ENCODE data around the gene C16orf54.
"Not testable (repeated sequence)": the region's sequence is repeated elsewhere in the genome, so short reads cannot be mapped to it uniquely, and the experiment has no call there.

The C16orf54 gene

DNA sequence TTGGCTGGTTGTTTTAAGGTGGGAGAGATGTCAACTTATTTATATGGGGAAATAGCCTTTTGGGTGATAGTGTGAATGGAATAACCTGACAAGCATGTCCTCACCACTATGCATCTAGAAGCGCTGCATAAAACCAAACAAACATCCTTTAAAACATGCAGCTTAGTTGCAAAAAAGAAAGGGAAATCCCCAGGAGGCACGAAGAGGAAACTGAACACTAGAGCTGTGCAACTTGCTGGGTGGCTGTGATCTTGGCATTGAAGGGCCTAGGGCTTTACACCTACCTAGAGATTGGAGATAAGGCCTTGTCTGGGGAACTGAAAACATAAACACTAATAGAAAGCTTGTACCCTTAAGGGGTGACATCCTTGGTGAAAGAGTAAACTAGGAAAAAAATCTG lies 7.3 kb downstream of the C16orf54 start:
- DNase-seq: peak in 1 of 2 experiments; percentile 37

DNA sequence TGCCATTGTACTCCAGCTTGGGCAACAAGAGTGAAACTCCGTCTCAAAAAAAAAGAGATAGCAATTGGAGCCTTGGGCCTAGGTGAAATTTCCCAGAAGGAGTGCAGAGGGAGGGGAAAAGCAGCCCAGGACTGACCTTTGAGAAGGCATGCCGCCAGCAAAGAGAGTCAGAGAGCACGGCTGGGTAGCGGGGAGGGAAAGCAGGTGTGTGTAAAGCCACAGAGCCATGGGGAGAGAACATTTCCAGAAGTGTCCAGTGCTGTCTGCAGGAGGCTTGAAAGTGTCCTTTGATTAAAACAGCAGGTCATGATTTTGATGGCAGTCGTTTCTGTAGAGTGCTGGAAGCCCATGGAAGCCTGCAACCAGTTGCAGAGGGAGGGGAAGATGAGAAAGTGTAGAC lies 8.1 kb downstream of the C16orf54 start:
- DNase-seq: no peak

DNA sequence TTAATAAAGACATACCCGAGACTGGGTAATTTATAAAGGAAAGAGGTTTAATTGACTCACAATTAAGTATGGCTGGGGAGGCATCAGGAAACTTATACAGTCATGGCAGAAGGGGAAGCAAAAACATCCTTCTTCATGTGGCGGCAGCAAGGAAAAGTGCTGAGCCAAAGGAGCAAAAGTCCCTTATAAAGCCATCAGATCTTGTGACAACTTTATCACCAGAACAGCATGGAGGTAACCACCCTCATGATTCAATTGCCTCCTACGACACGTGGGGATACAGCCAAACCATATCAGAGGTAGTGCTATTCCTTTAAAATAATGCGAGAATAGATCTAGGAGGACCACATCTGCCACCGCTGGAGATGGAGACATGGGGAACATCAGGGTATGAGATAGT lies 9.0 kb downstream of the C16orf54 start:
- DNase-seq: no peak

DNA sequence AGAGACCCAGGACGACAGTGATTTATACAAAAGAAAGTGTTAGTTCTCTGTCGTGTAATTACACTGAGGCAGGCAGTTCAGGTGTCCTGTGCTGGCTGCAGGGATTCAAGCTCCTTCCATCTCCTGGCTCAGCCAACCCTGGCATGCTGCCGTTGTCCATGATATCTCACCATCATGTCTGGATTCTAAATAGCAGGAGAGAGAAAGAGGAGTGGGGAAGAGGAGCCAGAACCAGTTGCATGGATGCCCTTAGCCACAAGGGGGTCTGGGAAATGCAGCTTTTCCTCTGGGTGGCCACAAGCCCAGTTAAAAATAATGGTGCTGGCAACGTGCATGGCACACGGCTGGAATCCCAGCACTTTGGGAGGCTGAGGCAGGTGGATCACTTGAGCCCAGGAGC lies 9.7 kb downstream of the C16orf54 start:
- no peak for DNase-seq

DNA sequence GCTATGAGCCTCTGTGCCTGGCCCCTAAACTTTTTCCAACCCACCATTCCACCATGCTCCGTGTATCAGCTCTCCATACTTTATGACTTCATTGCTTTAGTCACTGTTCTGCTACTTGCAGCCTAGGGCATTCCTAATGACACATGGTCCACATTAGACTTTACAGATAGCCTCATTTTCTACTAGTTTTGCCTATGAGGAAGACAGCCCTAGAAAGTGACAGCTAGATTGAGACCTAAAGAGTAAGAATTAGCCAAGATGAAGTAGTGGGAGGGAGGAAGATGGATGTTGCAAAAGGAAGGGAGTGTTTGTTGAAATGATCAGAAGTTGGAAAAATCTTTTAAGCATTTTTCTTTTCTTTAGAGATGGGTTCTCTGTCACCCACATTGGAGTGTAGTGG lies 11.0 kb downstream of the C16orf54 start:
- DNase-seq: no peak

DNA sequence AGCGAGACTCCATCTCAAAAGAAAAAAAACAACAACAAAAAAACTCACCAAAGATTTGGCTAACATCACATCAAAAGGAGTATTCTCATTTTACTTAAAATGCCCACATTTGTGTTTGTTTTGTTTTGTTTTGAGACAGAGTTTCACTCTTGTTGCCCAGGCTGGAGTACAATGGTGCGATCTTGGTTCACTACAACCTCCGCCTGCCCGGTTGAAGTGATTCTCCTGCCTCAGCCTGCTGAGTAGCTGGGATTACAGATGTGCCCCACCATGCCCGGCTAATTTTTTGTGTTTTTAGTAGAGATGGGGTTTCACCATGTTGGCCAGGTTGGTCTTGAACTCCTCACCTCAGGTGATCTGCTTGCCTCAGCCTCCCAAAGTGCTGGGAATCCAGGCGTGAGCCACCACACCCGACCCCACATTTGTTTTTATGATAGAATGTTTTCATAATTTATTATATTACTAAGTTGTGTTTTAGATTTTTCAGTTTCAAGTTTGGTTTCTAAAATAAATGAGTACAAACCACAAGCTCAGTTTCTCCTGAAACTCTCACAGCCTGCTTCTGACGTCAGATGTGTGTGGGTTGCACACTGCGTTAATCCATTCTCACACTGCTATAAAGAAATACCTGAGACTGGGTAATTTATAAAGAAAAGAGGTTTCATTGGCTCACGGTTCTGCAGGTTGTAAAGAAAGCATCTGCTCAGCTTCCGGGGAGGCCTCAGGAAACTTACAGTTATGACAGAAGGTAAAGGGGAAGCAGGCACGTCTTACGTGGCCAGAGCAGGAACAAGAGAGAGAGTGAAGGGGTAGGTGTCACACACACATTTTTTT lies 13.8 kb downstream of the C16orf54 start:
- peak; percentile 83 to 88 for DNase-seq

DNA sequence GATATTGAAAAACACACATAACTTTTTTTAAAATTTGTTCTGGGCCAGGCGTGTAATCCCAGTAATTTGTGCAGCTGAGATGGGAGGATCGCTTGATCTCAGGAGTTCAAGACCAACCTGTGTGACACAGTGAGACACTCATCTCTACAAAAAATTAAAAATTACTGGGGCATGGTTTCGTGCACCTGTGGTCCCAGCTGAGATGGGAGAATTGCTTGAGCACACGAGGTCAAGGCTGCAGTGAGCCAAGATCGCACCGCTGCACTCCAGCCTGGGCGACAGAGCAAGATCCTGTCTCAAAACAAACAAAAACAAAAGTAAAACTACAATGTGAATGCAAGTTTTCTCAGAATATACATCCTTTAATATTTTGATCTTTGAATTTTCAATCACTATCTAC lies 15.1 kb downstream of the C16orf54 start:
- DNase-seq: no peak

DNA sequence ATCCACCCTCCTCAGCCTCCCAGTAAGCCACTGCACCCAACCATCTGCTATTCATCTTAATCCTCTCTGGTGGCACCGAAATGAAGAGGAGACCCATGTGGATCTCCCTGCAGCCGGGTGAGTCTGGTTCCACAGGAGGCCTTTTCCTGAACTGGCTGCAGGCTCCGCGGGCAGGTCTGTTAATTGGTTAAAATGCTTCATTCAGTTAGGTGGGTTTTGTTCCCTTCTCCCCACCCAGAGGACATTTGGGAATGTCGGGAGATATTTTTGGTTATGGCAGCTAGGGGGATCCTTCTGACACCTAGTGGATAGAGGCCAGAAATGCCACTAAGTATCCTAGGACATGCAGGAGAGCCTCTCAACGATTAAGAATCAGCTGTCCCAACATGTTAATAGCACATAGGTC lies 16.7 kb downstream of the C16orf54 start:
- no peak for DNase-seq

DNA sequence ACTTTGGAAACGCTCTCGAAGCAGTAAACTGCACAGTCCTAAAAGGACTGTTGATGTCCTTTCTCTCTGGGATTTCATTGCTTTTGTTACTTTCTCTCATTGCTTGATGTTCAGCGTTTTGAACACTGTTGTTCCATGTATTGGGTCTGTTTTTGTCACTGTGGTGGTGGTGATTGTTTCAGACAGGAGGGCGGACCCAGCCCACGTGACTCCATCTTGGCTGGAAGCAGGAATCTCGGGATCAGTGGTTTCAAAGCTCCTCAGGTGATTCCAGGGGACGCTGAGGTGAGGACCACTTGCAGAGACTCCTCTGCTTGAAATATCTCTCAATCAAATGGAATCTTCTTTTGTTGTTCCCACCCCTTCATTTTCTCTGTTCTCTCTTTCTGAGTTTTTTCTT lies 18.3 kb downstream of the C16orf54 start:
- no peak for DNase-seq

DNA sequence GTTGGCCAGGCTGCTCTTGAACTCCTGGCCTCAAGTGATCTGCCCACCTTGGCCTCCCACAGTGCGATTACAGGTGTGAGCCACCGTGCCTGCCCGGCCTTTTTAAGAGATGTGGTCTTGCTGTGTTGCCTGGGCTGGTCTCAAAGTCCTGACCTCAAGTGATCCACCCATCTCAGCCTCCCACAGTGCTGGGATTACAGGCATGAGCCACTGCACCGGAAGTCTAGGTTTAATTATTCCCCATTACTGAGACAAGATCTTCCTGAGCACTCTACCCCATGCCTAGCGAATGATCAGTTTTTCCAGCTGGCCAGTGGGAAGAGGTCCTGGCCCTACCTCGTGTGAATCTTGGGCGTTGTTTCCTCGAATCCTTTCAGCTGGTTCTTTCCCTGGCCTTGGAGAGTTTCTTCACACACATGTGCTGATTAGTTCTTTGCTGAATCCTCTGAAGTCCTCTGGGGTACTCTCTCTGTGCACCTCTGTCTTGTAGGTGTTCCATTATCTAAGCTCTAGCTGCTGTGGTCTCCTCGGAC lies 18.9 kb downstream of the C16orf54 start:
- DNase-seq: no peak

DNA sequence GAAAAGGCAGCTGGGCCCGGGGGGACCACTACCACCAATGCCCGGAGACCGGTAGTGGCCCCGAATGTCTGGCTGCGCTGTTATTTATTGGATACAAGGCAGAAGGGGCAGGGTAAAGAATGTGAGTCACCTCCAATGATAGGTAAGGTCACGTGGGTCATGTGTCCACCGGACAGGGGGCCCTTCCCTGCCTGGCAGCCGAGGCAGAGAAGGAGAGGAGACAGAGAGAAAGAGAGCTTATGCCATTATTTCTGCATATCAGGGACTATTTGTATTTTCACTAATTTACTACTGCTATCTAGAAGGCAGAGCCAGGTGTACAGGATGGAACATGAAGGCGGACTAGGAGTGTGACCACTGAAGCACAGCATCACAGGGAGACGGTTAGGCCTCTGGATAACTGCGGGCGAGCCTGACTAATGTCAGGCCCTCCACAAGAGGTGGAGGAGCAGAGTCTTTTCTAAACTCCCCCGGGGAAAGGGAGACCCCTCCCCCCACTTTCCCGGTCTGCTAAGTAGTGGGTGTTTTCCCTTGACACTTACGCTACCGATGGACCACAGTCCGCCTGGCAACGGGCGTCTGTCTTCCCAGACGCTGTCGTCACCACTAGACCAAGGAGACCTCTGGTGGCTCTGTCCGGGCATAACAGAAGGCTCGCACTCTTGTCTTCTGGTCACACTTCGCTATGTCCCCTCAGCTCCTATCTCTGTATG lies 24.5 kb downstream of the C16orf54 start:
- DNase-seq: peak; percentile 51 to 58

DNA sequence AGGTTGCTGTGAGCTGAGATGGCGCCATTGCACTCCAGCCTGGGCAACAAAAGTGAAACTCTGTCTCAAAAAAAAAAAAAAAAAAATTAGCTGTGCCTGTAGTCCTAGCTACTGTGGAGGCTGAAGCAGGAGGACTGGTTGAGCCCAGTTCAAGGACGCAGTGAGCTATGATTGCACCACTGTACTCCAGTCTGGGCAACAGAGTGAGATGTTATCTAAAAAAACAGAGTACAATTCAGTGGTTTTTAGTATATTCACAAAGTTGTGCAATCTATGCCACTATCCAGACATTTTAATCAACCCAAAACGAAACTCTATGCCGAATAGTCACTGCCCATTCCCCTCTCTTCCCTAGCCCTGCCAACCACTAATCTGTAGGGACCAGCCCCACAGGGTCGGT lies 25.1 kb downstream of the C16orf54 start:
- DNase-seq: no peak

DNA sequence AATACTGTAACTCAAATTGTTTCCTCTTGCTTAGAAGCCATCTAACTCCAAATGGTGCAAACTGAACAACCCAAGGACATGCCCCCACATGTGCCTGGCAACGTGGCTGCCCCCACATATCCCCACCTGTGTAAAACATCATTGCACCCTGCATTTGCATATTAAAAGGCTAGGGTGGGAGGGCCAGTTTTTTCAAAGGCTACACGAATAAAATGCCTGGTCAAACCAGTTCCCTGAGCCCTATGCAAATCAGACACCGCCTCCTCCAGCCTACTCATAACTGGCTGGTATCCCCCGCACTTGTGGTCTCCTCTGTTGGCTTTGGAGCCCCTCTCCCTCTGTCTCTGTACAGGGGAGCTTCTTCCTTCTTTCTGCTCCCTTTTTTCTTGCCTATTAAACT lies 26.7 kb downstream of the C16orf54 start:
- no peak for DNase-seq

DNA sequence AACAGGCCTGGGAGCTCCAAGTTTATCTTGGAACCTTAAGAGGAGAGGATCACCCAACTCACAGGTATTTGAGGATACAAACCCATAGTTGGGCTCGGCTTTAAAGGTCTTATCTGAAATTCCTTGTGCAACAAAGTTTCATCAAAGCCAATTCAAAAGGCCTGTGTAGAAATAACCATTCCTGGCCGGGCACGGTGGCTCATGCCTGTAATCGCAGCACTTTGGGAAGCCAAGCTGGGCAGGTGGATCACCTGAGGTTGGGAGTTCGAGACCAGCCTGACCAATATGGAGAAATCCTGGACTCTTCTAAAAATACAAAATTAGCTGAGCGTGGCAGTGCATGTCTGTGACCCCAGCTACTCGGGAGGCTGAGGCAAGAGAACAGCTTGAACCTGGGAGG lies 28.7 kb downstream of the C16orf54 start:
- no peak for DNase-seq

DNA sequence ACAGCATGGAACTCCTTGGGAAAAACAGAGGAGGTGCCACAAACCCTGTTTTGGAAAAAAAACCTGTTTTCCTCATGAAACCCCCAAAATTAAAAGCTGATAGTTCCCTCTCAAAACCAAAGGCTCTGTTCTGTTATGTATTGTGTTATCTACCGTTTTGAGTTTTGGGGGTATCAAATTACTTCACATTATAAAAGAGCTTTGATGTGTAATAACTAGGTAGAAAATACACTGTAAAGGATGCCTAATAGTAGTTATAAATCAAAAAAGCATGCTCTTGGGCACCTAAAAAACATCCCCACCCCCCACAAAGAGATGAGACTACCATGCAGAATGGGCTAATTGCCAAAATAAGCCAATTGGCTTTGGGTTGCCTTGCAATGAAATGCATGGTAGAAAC lies 30.8 kb downstream of the C16orf54 start:
- no peak for DNase-seq

DNA sequence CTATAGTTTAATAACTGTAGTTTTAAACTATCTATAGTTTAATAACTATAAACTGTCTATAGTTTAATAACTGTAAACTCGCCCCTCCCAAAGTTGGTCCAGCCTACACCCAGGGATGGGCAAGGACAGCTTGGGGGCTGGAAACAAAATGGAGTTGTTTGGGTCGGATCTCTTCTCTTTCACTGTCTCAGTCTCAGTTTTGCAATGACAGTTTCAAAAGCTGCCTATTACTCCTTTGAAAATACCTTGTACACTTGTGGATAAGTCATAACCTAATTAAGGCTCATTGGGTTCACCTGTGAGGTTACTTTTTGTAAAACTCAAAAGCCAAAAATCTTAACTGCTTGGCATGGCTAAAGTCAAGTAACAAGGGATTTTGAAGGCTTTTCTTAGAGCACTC lies 31.4 kb downstream of the C16orf54 start:
- no peak for DNase-seq

DNA sequence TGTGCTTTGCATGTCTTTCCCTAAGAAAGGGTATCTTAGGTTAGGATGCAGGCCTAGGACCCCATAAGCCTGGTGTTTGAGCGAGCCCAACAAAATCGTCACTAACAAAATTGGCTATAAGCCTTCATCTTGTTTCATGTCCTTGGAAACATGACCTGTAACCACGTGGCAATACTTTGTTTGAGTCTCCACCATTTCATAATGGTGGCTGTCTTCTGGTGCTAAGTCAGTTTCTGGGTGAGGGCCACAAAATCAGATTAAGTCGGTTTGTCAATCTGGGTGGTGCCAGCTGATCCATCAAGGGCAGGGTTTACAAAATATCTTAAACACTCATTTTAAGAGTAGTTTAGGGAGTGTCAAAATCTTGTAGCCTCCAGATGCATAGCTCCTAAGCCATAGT lies 33.0 kb downstream of the C16orf54 start:
- DNase-seq: no peak

DNA sequence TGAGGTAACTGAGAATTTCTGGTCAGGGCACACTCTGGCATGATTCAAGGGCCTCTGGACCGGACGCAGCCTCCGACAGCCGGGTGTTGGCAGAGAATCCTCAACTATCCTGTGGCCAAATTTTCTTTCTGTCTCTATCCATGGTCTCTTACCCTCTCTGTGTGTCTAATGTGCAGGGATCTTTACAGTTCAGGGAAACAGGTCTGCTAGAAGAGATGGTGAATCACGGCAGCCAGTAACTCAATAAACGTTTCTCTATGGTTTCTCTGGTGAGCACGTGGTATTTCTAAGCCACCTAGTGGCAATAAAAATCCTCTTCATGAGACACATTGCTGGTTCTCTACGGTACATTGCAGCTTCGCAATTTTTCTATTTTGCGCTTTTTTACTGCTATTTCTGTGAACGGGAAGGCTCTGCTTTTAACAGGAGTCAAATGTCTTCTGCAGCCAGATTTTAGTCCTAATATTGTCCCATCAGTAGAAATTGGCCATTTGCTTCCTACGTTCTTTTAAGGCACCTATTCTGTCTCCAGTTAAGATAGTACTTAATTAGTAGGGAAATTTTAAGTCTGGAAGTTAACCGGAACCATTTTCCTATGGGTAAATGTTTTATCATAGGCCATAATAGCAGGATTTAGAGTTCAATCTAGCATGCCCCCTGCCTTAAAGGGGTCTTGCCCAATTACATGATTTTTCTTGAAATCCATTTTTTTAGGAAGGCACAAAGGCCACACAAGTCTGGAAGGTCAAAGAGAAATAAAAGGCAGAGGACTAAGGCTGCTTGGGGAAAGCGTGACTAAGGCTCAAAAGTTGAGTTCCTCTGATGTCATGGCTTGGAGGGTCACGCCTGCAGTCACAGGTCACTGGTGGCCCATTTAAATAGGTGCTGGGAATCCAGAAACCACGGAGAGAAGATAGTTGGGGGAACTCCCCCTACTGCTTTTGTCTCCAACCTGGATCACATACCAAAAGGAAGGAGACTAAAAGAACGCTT lies 35.3 kb downstream of the C16orf54 start:
- peak in 1 of 2 experiments; percentile 19 for DNase-seq

DNA sequence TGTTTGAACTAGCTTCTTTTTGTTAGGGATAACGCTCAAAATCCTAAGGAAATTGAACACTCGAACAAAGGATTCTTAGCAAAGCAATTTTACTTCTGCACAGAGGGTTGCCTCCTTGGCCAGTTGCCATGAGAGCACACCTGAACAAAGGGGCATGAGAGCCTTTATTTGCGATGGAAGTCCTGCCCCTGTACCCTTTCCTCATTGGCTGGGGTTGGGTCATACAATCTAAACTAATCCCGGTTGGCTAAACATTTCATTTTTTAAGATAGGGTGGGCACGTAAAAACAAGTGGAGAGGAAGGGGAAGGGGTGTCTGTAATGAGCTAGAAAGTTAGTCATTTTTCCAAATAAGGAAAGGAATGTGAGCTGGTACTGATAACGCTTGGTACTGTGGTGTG lies 36.1 kb downstream of the C16orf54 start:
- not testable (repeated sequence) for DNase-seq

DNA sequence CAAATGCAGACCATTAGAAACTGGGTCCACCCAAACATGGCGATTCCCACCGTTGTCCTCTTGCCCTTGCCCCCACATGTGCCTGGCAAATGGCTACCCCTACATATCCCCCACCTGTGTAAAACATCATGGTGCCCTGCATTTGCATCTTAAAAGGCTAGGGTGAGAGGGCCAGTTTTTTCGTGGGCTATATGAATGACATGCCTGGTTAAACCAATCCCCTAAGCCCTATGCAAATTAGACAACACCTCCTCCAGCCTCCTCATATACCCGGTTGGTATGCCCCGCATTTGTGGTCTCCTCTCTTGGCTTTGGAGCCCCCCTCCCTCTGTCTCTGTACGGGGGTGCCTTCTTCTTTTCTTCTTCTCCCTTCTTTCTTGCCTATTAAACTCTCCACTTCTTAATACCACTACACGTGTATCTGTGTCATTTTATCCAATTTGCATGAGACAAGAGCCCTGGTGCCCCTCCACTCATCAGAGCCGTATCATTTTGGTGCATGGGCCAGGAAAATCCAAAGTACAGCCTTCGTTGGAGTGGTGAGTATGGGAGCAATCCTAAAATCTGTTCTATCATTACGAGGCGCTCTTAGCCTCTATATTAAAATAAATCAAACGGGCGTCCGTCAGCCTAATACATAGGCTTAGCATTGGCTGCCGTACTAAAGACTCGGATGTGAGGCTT lies 36.7 kb downstream of the C16orf54 start:
- DNase-seq: no peak

DNA sequence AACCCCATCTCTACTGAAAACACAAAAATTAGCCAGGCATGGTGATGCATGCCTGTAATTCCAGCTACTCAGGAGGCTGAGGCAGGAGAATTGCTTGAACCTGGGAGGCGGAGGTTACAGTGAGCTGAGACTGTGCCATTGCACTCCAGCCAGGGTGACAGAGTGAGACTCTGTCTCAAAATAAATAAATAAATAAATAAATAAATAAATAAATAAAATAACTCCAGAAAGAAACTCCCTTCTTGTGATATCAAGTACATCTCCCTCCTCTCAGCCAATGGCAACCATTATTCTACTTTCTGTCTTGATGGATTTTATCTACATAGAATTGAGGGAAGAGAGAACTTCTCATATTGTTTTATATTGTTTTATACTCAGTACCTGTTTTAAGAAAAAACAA lies 38.6 kb downstream of the C16orf54 start:
- DNase-seq: not testable (repeated sequence)

DNA sequence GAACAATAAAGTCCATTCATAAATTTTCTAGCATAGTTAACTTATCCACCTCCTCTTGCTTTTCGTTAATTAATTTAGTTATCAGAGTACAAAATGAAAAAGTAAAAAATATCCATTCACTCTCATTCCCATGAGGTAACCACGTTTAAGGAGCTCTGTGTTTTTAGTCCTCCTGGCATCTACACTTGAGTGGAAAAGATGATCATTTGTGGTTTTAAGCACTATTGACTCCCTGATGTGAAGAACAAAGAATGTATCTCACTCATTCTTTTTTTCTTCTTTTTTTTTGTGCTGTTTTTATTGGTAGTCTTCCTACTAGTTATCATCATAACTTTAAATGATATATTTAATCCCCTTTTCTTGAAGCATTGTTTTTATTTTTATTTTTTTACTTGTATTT lies 40.8 kb downstream of the C16orf54 start:
- DNase-seq: no peak

Measured in activated CD4-positive, alpha-beta T cell treated with anti-CD3 and anti-CD28 coated beads, Interleukin-2, amount 50 U/mL, for 48 hours (primary cell).